Mesothelial cell of epicardium (in vitro differentiated cells): ENCODE data around the gene ELL2. TPM values are rescaled to one million over a fixed set of nuclear protein-coding genes. Genes with fewer than 3 reads are reported as not detected.
"Not testable (repeated sequence)": the region's sequence is repeated elsewhere in the genome, so short reads cannot be mapped to it uniquely, and the experiment has no call there.

Experiments used
- DNase-seq, 2 experiments: peaks; one replicate each; pipeline ENCODE4 v3.0.0; 2021; ENCODE audit warnings: low spot score in 2 of 2; ENCODE audit not compliant: unreplicated experiment in 2 of 2
- H3K27ac Mint-ChIP-seq: 2 replicates; pipeline ENCODE4 v1.8.0; 2021; ENCODE audit warnings: mixed read lengths
- H3K27me3 Mint-ChIP-seq: 2 replicates; pipeline ENCODE4 v1.8.0; 2021; ENCODE audit warnings: low read depth, mixed read lengths
- H3K36me3 Mint-ChIP-seq: 2 replicates; pipeline ENCODE4 v1.8.0; 2021; ENCODE audit warnings: mixed read lengths
- H3K4me1 Mint-ChIP-seq: 2 replicates; pipeline ENCODE4 v1.8.0; 2021; ENCODE audit warnings: mixed read lengths
- H3K4me3 Mint-ChIP-seq: 2 replicates; pipeline ENCODE4 v1.8.0; 2021; ENCODE audit warnings: mild to moderate bottlenecking, moderate library complexity, mixed read lengths
- H3K9me3 Mint-ChIP-seq: 2 replicates; pipeline ENCODE4 v1.8.0; 2021; ENCODE audit warnings: mixed read lengths
- CTCF ChIP-seq: fragments of 200-600 bp; sonication (generic); IDR thresholded peaks from one replicate; pipeline ENCODE4 v1.5.0; 2021; ENCODE audit warnings: antibody characterized with exemption; ENCODE audit not compliant: unreplicated experiment
- total RNA-seq: library from RNA; stranded (reverse); gene quantifications from 3 replicates; pipeline ENCODE4 v1.2.1, GENCODE V29; 2021

Gene ELL2
- total RNA-seq, 1 donor from 2014 or later, result 11.7 TPM

GRCh38 chr5:95838556-95838955 is 123.1 kb downstream of the ELL2 start:
- no peak overlapping the region for H3K4me3 Mint-ChIP-seq
- no peaks in the 10 kb centered on the region for H3K9me3 Mint-ChIP-seq
- no peaks in the 10 kb centered on the region for H3K36me3 Mint-ChIP-seq
- no peak for TF ChIP-seq CTCF
- no peak overlapping the region for H3K27ac Mint-ChIP-seq
- H3K4me1 Mint-ChIP-seq, result peaks cover 21% of the 10 kb centered on the region
- no peak for DNase-seq
- no peaks in the 10 kb centered on the region for H3K27me3 Mint-ChIP-seq

- Mint-ChIP-seq H3K9me3 (no peaks in the 10 kb centered on the region), H3K27ac (no peak overlapping the region), H3K27me3 (no peaks in the 10 kb centered on the region), H3K4me3 (no peak overlapping the region), H3K4me1 (peaks cover 16% of the 10 kb centered on the region), H3K36me3 (no peaks in the 10 kb centered on the region)
- no peak for TF ChIP-seq CTCF
- no peak for DNase-seq
Observed at GRCh38 chr5:95838001-95838520, 123.6 kb downstream of the ELL2 start.

- H3K27ac Mint-ChIP-seq, result no peak overlapping the region
- H3K9me3 Mint-ChIP-seq, result no peaks in the 10 kb centered on the region
- H3K4me1 Mint-ChIP-seq, result peaks cover 14% of the 10 kb centered on the region
- no peaks in the 10 kb centered on the region for H3K27me3 Mint-ChIP-seq
- H3K4me3 Mint-ChIP-seq, result no peak overlapping the region
- TF ChIP-seq CTCF, result no peak
- DNase-seq, result no peak
- H3K36me3 Mint-ChIP-seq, result no peaks in the 10 kb centered on the region
Observed at GRCh38 chr5:95837492-95837891, 124.2 kb downstream of the ELL2 start.

- H3K27me3 Mint-ChIP-seq, H3K36me3 Mint-ChIP-seq, H3K27ac Mint-ChIP-seq, H3K9me3 Mint-ChIP-seq, H3K4me3 Mint-ChIP-seq, DNase-seq: not testable (repeated sequence)
- H3K4me1 Mint-ChIP-seq, result peaks cover 14% of the 10 kb centered on the region
Observed at GRCh38 chr5:95836971-95837370, 124.7 kb downstream of the ELL2 start.

GRCh38 chr5:95836544-95836943 is 125.1 kb downstream of the ELL2 start:
- H3K27ac Mint-ChIP-seq, result no peak overlapping the region
- no peaks in the 10 kb centered on the region for H3K36me3 Mint-ChIP-seq

More at GRCh38 chr5:95836544-95836943, 125.1 kb downstream of the ELL2 start:
- no peaks in the 10 kb centered on the region for H3K27me3 Mint-ChIP-seq
- H3K4me1 Mint-ChIP-seq, result peaks cover 14% of the 10 kb centered on the region
- no peak for TF ChIP-seq CTCF
- H3K4me3 Mint-ChIP-seq, result no peak overlapping the region
- no peak for DNase-seq
- no peaks in the 10 kb centered on the region for H3K9me3 Mint-ChIP-seq
